Peyer's patch (tissue), 4 donors: ENCODE data around the gene TRAPPC12. TPM values are rescaled to one million over a fixed set of nuclear protein-coding genes. Genes with fewer than 3 reads are reported as not detected.

Source experiments
- DNase-seq, 3 donors: peaks; one replicate each; pipeline ENCODE4 v3.0.0-alpha.2; 2017 to 2019
- H3K27ac ChIP-seq, 4 donors: fragments of 200-600 bp; sonication (generic); one replicate each; pipeline ENCODE4 v1.5.1; 2016 to 2019
- H3K27me3 ChIP-seq, 2 donors: fragments of 200-600 bp; sonication (generic); one replicate each; pipeline ENCODE4 v1.5.1; 2019
- H3K36me3 ChIP-seq, 3 donors: fragments of 200-600 bp; sonication (generic); one replicate each; pipeline ENCODE4 v1.5.1; 2016 to 2019
- H3K4me1 ChIP-seq, 4 donors: fragments of 200-600 bp; sonication (generic); one replicate each; pipeline ENCODE4 v1.5.1; 2016 to 2019
- H3K4me3 ChIP-seq, 4 donors: fragments of 200-600 bp; sonication (generic); 1 replicate in 3 of 4; 2 replicates in 1 of 4; pipeline ENCODE4 v1.5.1; 2016 to 2019; ENCODE audit warnings: mild to moderate bottlenecking in 1 of 4
- H3K9me3 ChIP-seq, 4 donors: fragments of 200-600 bp; sonication (generic); one replicate each; pipeline ENCODE4 v1.5.1; 2016 to 2019; ENCODE audit warnings: mild to moderate bottlenecking in 1 of 4
- CTCF ChIP-seq, 6 experiments: fragments of 450-650 bp in 4 of 6; fragments of 200-600 bp in 2 of 6; sonication (generic) in 1 of 6; IDR thresholded peaks; one replicate each; pipeline ENCODE4 v1.5.1; 2017 to 2019; ENCODE audit warnings: antibody characterized with exemption in 6 of 6, mild to moderate bottlenecking in 3 of 6, moderate library complexity in 1 of 6
- POLR2A ChIP-seq, 2 donors: fragments of 450-650 bp; IDR thresholded peaks; one replicate each; pipeline ENCODE4 v1.5.1; 2017; ENCODE audit warnings: antibody characterized with exemption in 2 of 2, mild to moderate bottlenecking in 2 of 2, moderate library complexity in 2 of 2
- total RNA-seq, 4 donors: library from RNA; depleted of rRNA; stranded (reverse); fragments of >200 nt; gene quantifications; one replicate each; pipeline ENCODE4 v1.1.0, GENCODE V29; 2016

Gene TRAPPC12
- total RNA-seq, 4 donors from 2014 or later: 122 to 191 (median 158) TPM

GRCh38 chr2:3420769-3421397 lies 41.4 kb downstream of the TRAPPC12 start:
- TF ChIP-seq CTCF (IDR thresholded peaks at IDR 0.05): no peak
- TF ChIP-seq POLR2A (IDR thresholded peaks at IDR 0.05): no peak
- Histone ChIP-seq H3K27ac (no peak overlapping the region), H3K9me3 (no peaks in the 10 kb centered on the region)

GRCh38 chr2:3421580-3421979 lies 42.1 kb downstream of the TRAPPC12 start:
- no peaks in the 10 kb centered on the region for H3K4me1 ChIP-seq
- no peak overlapping the region for H3K4me3 ChIP-seq
- H3K36me3 ChIP-seq: peaks cover 0 to 57% (median 0%) of the 10 kb centered on the region in 3 donors
- no peak for DNase-seq
- H3K9me3 ChIP-seq: no peaks in the 10 kb centered on the region
- TF ChIP-seq POLR2A (IDR thresholded peaks at IDR 0.05) (no peak), CTCF (IDR thresholded peaks at IDR 0.05) (no peak)
- no peak overlapping the region for H3K27ac ChIP-seq
- H3K27me3 ChIP-seq: no peaks in the 10 kb centered on the region

More at GRCh38 chr2:3420769-3421397, 41.4 kb downstream of the TRAPPC12 start:
- DNase-seq: no peak
- no peaks in the 10 kb centered on the region for H3K27me3 ChIP-seq
- no peaks in the 10 kb centered on the region for H3K4me1 ChIP-seq
- no peak overlapping the region for H3K4me3 ChIP-seq
- H3K36me3 ChIP-seq: peaks cover 0 to 50% (median 0%) of the 10 kb centered on the region in 3 donors

GRCh38 chr2:3422161-3422779 lies 42.8 kb downstream of the TRAPPC12 start:
- Histone ChIP-seq H3K4me3 (no peak overlapping the region), H3K27me3 (no peaks in the 10 kb centered on the region), H3K4me1 (no peaks in the 10 kb centered on the region), H3K36me3 (peaks cover 0 to 61% (median 0%) of the 10 kb centered on the region in 3 donors), H3K9me3 (no peaks in the 10 kb centered on the region), H3K27ac (no peak overlapping the region)
- TF ChIP-seq CTCF (IDR thresholded peaks at IDR 0.05) (no peak), POLR2A (IDR thresholded peaks at IDR 0.05) (no peak)
- DNase-seq: no peak

- TF ChIP-seq CTCF (IDR thresholded peaks at IDR 0.05) (peak; percentile 76 to 99 (median 86)), POLR2A (IDR thresholded peaks at IDR 0.05) (no peak)
- Histone ChIP-seq H3K27me3 (no peaks in the 10 kb centered on the region), H3K9me3 (no peaks in the 10 kb centered on the region), H3K4me1 (no peaks in the 10 kb centered on the region), H3K27ac (no peak overlapping the region), H3K36me3 (peaks cover 0 to 63% (median 0%) of the 10 kb centered on the region in 3 donors), H3K4me3 (no peak overlapping the region)
- DNase-seq: peak; percentile 68 to 90 (median 83)
These were observed 44.1 kb downstream of the TRAPPC12 start for GRCh38 chr2:3423492-3424170.

- Histone ChIP-seq H3K4me3 (no peak overlapping the region), H3K36me3 (peaks cover 0 to 64% (median 0%) of the 10 kb centered on the region in 3 donors), H3K27me3 (no peaks in the 10 kb centered on the region), H3K27ac (no peak overlapping the region), H3K9me3 (no peaks in the 10 kb centered on the region), H3K4me1 (no peaks in the 10 kb centered on the region)
- no peak for DNase-seq
- no peak for TF ChIP-seq CTCF (IDR thresholded peaks at IDR 0.05)
- no peak for TF ChIP-seq POLR2A (IDR thresholded peaks at IDR 0.05)
These were observed 44.8 kb downstream of the TRAPPC12 start for GRCh38 chr2:3424171-3424795.
